GM12864 (cell line): ENCODE measurements around the gene ANKDD1B.

Experiments
- DNase-seq: peaks from one replicate; pipeline ENCODE4 v3.0.0-alpha.2; 2011; ENCODE audit warnings: low read depth
- H3K4me3 ChIP-seq: 2 replicates; pipeline ENCODE4 v1.5.1; 2011; ENCODE audit warnings: mild to moderate bottlenecking, low read depth, low read length, control low read depth
- TF ChIP-seq, protein P1 (sequence below): IDR thresholded peaks from 2 replicates; pipeline ENCODE4 v1.5.1; 2011; ENCODE audit warnings: low read depth, mild to moderate bottlenecking, moderate library complexity, low read length, control low read depth, inconsistent platforms; ENCODE audit errors: missing control alignments

ANKDD1B gene

DNA sequence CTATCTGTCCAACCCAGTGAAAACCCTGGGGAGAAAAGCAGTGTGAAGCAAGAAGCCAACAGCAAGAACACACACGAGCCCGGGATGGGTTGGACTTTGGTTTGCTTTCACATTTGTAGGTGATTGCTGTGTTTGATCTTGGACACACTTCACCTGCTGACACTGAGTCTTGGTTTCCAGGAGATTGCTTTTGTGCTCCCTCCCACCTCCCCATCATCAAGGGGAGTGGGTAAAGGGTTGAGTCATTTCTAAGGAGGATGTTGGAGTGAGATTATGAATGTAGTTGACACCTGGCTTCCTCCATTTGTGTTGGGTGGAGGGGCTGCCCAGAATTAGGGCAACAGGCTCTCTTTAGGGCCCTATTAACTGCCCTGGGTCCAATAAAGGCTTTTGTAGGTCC is 37.5 kb downstream of the ANKDD1B start:
- no peak for DNase-seq
- H3K4me3 ChIP-seq = no peak overlapping the region
- TF ChIP-seq, protein P1, sequence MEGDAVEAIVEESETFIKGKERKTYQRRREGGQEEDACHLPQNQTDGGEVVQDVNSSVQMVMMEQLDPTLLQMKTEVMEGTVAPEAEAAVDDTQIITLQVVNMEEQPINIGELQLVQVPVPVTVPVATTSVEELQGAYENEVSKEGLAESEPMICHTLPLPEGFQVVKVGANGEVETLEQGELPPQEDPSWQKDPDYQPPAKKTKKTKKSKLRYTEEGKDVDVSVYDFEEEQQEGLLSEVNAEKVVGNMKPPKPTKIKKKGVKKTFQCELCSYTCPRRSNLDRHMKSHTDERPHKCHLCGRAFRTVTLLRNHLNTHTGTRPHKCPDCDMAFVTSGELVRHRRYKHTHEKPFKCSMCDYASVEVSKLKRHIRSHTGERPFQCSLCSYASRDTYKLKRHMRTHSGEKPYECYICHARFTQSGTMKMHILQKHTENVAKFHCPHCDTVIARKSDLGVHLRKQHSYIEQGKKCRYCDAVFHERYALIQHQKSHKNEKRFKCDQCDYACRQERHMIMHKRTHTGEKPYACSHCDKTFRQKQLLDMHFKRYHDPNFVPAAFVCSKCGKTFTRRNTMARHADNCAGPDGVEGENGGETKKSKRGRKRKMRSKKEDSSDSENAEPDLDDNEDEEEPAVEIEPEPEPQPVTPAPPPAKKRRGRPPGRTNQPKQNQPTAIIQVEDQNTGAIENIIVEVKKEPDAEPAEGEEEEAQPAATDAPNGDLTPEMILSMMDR = no peak

- TF ChIP-seq, protein P1 = no peak
- H3K4me3 ChIP-seq = no peak overlapping the region
- DNase-seq = no peak
Measured at GRCh38 chr5:75651575-75652238, 40.5 kb downstream of the ANKDD1B start.

DNA sequence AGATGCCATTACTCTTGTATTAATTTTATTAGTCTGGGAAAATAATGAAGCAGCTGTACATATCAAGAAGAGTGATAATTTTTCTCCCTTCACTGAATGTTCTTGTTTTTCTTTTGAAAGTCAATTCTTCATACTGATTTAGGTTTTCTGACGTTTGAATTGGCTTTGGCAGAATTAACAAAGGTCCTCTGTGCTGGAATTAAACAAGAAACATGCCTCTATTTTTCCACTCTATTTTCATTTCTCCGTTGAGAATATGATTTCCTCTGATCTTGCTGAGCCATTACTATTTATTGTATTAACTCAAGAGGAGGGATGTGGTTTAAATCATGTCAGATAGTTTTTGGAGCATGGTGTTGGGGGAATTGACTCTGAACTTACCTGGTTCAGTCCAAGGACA is 42.3 kb downstream of the ANKDD1B start:
- no peak for DNase-seq
- no peak overlapping the region for H3K4me3 ChIP-seq
- TF ChIP-seq, protein P1 = no peak

- H3K4me3 ChIP-seq = no peak overlapping the region
- DNase-seq = no peak
- TF ChIP-seq, protein P1 = no peak
Measured at GRCh38 chr5:75654693-75655295, 43.5 kb downstream of the ANKDD1B start.

DNA sequence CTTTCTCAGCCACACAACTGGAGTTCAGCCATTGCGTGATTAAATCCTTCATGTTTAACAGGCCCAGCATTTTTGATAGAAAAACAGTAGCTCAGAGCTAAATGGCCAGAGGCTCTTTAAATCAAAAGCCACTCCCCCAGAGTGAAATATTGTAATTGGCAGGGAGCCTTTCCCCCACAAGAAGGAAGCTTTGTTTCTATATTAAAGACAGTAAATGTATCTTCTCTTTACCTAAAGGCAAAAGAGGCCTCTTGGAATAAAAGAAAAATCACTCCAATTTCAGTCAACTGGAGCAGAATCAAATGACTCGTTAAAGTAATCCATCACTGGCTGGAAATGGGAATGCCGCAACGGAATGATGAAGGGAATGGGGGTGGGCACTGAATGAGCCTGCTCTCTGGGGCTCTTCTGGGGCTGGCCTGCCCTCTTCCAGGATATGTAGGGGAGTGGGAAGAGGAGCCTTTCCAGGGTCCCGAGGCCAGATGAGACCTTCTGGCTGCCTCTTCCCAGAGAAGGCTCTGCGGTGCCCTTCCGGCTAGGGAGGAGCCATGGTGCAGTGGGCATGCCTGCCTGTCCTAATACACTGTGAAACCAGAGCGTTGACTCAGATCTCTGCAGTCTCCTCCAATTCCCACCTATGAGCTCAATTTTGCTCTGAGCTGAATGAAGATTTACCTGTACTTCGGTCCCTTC is 45.2 kb downstream of the ANKDD1B start:
- no peak for DNase-seq
- TF ChIP-seq, protein P1 = no peak
- H3K4me3 ChIP-seq = no peak overlapping the region

DNA sequence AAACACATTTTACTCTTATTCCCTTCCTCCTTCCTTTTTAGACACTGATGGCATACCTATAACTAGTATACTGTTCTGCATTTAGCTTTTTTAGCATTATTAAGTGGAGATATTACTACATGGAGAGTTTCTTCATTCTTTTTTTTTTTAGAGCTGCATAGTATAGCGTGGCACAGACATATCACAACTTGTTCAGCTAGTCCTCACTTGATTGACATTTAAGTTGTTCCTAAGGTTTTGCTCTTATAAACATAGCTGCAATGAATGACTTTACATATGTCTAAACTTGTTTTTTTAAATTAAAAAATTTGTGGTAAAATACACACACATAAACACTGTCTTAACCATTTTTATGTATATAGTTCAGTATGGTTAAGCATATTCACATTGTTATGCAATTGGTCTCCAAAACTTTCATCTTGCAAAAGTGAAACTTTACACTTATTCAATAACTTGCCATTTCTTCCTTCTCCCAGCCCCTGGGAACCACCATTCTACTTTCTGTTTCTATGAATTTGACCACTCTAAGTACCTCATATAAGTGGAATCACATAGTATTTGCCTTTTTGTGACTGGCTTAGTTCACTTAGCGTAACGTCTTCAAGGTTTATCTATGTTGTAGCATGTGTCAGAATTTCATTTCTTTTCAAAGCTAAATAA is 48.7 kb downstream of the ANKDD1B start:
- no peak overlapping the region for H3K4me3 ChIP-seq
- DNase-seq = no peak
- TF ChIP-seq, protein P1 = no peak
